PC-3 (cell line): Measurements from ENCODE around the gene TELO2.

ENCODE experiments used
- CTCF ChIP-seq: fragments of 300-600 bp; sonication (generic); conservative IDR thresholded peaks from 2 replicates; pipeline ENCODE4 v1.5.1; 2017; ENCODE audit warnings: antibody characterized with exemption, low read depth, mild to moderate bottlenecking, low read length
- EZH2phosphoT487 ChIP-seq: fragments of 300-600 bp; sonication (generic); IDR thresholded peaks from 2 replicates; pipeline ENCODE4 v1.6.1; 2018; ENCODE audit warnings: mild to moderate bottlenecking, antibody characterized with exemption, low read length, borderline replicate concordance

- TF ChIP-seq CTCF: no peak
- TF ChIP-seq EZH2phosphoT487: no peak
Observed at GRCh38 chr16:1443980-1444729, 49.0 kb upstream of the TELO2 start, which contains the start of gene CCDC154.
